ENCODE measurements around the gene PPM1M. TPM values are rescaled to one million over a fixed set of nuclear protein-coding genes. Genes with fewer than 3 reads are reported as not detected.

Gene PPM1M
- total and polyA plus RNA-seq, 2 donors (not counting 1 experiment from before 2014, with no cell fraction given): 19.7 to 37.8 TPM

DNA sequence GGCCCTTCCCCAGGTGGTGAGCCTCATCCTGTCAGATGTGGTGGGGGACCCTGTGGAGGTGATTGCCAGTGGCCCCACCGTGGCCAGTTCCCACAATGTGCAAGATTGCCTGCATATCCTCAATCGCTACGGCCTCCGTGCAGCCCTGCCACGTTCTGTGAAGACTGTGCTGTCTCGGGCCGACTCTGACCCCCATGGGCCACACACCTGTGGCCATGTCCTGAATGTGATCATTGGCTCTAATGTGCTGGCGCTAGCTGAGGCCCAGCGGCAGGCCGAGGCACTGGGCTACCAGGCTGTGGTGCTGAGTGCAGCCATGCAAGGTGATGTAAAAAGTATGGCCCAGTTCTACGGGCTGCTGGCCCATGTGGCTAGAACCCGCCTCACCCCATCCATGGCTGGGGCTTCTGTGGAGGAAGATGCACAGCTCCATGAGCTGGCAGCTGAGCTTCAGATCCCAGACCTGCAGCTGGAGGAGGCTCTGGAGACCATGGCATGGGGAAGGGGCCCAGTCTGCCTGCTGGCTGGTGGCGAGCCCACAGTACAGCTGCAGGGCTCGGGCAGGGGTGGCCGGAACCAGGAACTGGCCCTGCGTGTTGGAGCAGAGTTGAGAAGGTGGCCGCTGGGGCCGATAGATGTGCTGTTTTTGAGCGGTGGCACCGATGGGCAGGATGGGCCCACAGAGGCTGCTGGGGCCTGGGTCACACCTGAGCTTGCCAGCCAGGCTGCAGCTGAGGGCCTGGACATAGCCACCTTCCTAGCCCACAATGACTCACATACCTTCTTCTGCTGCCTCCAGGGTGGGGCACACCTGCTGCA, 46.9 kb downstream of the PPM1M start:
- H3K4me2 ChIP-seq (ENCODE audit: extremely low read depth, insufficient read depth, low read length): no peak overlapping the region
- DNase-seq (ENCODE audit: low read depth in 2 of 2): no peak

DNA sequence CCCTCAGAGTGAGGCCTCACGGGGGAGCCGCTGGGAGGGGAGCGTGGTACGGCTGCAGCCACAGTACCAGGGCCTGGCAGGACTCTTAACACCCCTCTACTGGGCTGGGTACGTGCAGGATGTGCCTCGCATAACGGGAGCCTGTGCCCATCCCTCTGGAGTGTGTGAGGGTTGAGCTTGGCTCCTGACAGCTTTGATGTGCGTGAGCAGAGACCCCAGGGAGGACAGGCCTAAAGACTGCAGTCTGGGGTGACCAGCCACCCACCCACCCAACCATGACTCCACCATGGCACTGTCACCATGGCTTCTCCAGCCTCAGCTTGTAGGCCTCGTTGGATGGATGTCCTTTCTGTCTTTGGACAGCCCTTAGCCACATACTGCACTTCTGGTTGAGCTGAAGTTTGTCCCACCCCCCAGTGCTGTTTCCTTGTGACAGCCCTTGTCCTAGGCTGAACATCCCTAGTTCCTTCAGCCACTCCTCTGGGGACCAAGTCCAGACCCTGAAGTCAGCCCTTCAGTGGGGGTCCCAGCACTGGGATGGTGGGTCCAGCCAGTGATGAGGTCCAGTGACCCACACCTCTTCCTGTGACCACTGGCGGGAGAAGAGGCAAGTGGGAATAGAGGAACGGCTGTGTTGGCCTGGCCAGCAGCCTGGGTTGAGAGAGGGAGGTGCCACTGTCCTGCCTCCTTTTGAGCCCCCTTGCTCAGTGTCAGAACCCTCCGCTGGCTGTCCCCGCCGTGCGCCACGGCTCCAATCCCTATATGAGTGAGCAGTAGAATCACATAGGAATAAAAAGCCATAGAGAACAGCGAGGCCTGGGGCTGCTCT, 48.1 kb downstream of the PPM1M start:
- Histone ChIP-seq H3K9me3 (ENCODE audit: control insufficient read depth, insufficient read depth, low read depth, low read length) (no peaks in the 10 kb centered on the region), H3K27ac (ENCODE audit: insufficient read depth, low read length) (no peak overlapping the region), H3K79me2 (ENCODE audit: control insufficient read depth, insufficient read depth, low read length) (peaks cover 6% of the 10 kb centered on the region), H3K4me1 (ENCODE audit: control insufficient read depth, extremely low read depth, insufficient read depth, low read length) (peaks cover 3% of the 10 kb centered on the region), H2AFZ (ENCODE audit: low read length) (no peak overlapping the region), H3K4me2 (ENCODE audit: extremely low read depth, insufficient read depth, low read length) (no peak overlapping the region), H3K36me3 (ENCODE audit: control insufficient read depth, insufficient read depth, low read length) (peaks cover 13% of the 10 kb centered on the region), H3K27me3 (ENCODE audit: control insufficient read depth, insufficient read depth, low read length) (no peaks in the 10 kb centered on the region), H4K20me1 (ENCODE audit: control insufficient read depth, extremely low read depth, insufficient read depth, low read length) (no peaks in the 10 kb centered on the region), H3K4me3 (replicated peaks in 1 of 4; ENCODE audit: control extremely low read depth in 1 of 4, insufficient read depth in 1 of 4, low read depth in 3 of 4, low read length in 4 of 4) (no peak overlapping the region), H3K9ac (ENCODE audit: insufficient read depth, low read length) (no peak overlapping the region)
- no peak for DNase-seq (ENCODE audit: low read depth in 2 of 2)
- TF ChIP-seq EZH2 (IDR thresholded peaks at IDR 0.05; ENCODE audit: low read length, missing control alignments): no peak
- TF ChIP-seq, protein P1, sequence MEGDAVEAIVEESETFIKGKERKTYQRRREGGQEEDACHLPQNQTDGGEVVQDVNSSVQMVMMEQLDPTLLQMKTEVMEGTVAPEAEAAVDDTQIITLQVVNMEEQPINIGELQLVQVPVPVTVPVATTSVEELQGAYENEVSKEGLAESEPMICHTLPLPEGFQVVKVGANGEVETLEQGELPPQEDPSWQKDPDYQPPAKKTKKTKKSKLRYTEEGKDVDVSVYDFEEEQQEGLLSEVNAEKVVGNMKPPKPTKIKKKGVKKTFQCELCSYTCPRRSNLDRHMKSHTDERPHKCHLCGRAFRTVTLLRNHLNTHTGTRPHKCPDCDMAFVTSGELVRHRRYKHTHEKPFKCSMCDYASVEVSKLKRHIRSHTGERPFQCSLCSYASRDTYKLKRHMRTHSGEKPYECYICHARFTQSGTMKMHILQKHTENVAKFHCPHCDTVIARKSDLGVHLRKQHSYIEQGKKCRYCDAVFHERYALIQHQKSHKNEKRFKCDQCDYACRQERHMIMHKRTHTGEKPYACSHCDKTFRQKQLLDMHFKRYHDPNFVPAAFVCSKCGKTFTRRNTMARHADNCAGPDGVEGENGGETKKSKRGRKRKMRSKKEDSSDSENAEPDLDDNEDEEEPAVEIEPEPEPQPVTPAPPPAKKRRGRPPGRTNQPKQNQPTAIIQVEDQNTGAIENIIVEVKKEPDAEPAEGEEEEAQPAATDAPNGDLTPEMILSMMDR (conservative IDR thresholded peaks at IDR 0.05 in 1 of 2, IDR thresholded peaks at IDR 0.05 in 1 of 2; ENCODE audit: low read depth in 1 of 2, low read length in 2 of 2): no peak

More for the DNA sequence above, 46.9 kb downstream of the PPM1M start:
- H2AFZ ChIP-seq (ENCODE audit: low read length): no peak overlapping the region
- H4K20me1 ChIP-seq (ENCODE audit: control insufficient read depth, extremely low read depth, insufficient read depth, low read length): no peaks in the 10 kb centered on the region
- no peak overlapping the region for H3K27ac ChIP-seq (ENCODE audit: insufficient read depth, low read length)
- H3K9me3 ChIP-seq (ENCODE audit: control insufficient read depth, insufficient read depth, low read depth, low read length): no peaks in the 10 kb centered on the region
- H3K79me2 ChIP-seq (ENCODE audit: control insufficient read depth, insufficient read depth, low read length): peaks cover 7% of the 10 kb centered on the region
- no peak overlapping the region for H3K4me3 ChIP-seq (replicated peaks in 1 of 4; ENCODE audit: control extremely low read depth in 1 of 4, insufficient read depth in 1 of 4, low read depth in 3 of 4, low read length in 4 of 4)
- H3K4me1 ChIP-seq (ENCODE audit: control insufficient read depth, extremely low read depth, insufficient read depth, low read length): peaks cover 5% of the 10 kb centered on the region
- peaks cover 13% of the 10 kb centered on the region for H3K36me3 ChIP-seq (ENCODE audit: control insufficient read depth, insufficient read depth, low read length)
- H3K27me3 ChIP-seq (ENCODE audit: control insufficient read depth, insufficient read depth, low read length): no peaks in the 10 kb centered on the region
- H3K9ac ChIP-seq (ENCODE audit: insufficient read depth, low read length): no peak overlapping the region
- no peak for TF ChIP-seq EZH2 (IDR thresholded peaks at IDR 0.05; ENCODE audit: low read length, missing control alignments)
- TF ChIP-seq, protein P1 (conservative IDR thresholded peaks at IDR 0.05 in 1 of 2, IDR thresholded peaks at IDR 0.05 in 1 of 2; ENCODE audit: low read depth in 1 of 2, low read length in 2 of 2): no peak
